ENCODE measurements around the gene MARK2. TPM values are rescaled to one million over a fixed set of nuclear protein-coding genes. Genes with fewer than 3 reads are reported as not detected.

MARK2 gene
- total and polyA plus RNA-seq, 2 of the 8 experiments (the other 6 are each of a cell fraction or from before 2014, with no cell fraction given) = 19.3 to 58.5 TPM

DNA sequence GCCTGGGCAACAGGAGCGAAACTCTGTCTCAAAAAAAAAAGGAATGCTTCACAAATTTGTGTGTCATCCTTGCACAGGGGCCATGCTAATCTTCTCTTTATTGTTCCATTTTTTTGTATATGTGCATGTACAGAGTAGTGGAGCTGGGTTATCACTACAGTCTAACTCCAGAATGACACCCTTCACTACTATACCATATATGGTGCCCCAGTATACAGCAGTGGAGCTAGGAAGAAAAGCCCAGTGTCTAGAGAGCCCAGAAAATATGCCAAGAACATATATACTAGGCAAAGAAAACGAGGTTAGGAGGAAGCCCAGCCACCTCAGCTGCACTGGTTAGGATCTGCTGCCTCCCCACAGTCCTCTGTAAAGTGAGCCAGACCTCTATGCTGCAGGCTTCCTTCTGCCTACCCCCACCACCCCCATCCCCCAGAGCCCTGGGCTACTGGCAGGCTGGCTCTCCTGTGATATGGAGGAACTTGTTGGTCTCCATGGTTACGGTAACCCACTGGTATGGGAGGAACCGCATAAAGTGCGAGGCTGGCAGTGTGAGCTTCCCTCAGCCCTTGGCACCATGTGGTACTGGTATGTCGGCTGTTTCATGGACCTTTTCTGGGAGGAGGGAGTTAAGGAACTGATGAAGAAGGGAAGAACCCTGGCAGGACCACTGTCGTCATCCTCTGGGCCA is 43.8 kb downstream of the MARK2 start (continued):
- TF ChIP-seq HDAC2 (IDR thresholded peaks at IDR 0.05; ENCODE audit: borderline replicate concordance in 1 of 2, low read depth in 2 of 2, low read length in 2 of 2) (no peak), CHD2 (IDR thresholded peaks at IDR 0.05; ENCODE audit: low read length) (no peak), TCF12 (IDR thresholded peaks at IDR 0.05; ENCODE audit: low read depth, low read length) (no peak), CTCF (IDR thresholded peaks at IDR 0.05; ENCODE audit: control extremely low read depth in 1 of 3, insufficient read depth in 1 of 3, low read depth in 1 of 3, low read length in 3 of 3) (no peak), EZH2 (IDR thresholded peaks at IDR 0.05; ENCODE audit: low read depth, low read length, severe bottlenecking) (no peak), JUN (IDR thresholded peaks at IDR 0.05; ENCODE audit: low read depth, low read length) (no peak), KDM1A (IDR thresholded peaks at IDR 0.05; ENCODE audit: borderline replicate concordance, low read length) (no peak), SAP30 (IDR thresholded peaks at IDR 0.05; ENCODE audit: insufficient read depth, insufficient replicate concordance, low read length) (no peak), GABPA (IDR thresholded peaks at IDR 0.05; ENCODE audit: borderline replicate concordance, insufficient read depth, low read length) (no peak), POLR2AphosphoS5 (IDR thresholded peaks at IDR 0.05; ENCODE audit: low read depth, low read length) (peak; percentile 49; the same call in 1 of the 2 replicates), CHD1 (IDR thresholded peaks at IDR 0.05; ENCODE audit: low read depth, low read length) (no peak), POLR2A (IDR thresholded peaks at IDR 0.05; ENCODE audit: control extremely low read depth in 1 of 2, low read depth in 2 of 2, low read length in 2 of 2) (no peak; a peak in 1 of 3 replicates), HDAC6 (IDR thresholded peaks at IDR 0.05; ENCODE audit: low read depth, low read length) (no peak)
- TF ChIP-seq, protein P1, sequence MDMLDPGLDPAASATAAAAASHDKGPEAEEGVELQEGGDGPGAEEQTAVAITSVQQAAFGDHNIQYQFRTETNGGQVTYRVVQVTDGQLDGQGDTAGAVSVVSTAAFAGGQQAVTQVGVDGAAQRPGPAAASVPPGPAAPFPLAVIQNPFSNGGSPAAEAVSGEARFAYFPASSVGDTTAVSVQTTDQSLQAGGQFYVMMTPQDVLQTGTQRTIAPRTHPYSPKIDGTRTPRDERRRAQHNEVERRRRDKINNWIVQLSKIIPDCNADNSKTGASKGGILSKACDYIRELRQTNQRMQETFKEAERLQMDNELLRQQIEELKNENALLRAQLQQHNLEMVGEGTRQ (IDR thresholded peaks at IDR 0.05; ENCODE audit: low read length) = no peak
- TF ChIP-seq, protein P2, sequence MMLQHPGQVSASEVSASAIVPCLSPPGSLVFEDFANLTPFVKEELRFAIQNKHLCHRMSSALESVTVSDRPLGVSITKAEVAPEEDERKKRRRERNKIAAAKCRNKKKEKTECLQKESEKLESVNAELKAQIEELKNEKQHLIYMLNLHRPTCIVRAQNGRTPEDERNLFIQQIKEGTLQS (IDR thresholded peaks at IDR 0.05; ENCODE audit: insufficient read depth, low read depth, low read length) = no peak
- TF ChIP-seq, protein P3, sequence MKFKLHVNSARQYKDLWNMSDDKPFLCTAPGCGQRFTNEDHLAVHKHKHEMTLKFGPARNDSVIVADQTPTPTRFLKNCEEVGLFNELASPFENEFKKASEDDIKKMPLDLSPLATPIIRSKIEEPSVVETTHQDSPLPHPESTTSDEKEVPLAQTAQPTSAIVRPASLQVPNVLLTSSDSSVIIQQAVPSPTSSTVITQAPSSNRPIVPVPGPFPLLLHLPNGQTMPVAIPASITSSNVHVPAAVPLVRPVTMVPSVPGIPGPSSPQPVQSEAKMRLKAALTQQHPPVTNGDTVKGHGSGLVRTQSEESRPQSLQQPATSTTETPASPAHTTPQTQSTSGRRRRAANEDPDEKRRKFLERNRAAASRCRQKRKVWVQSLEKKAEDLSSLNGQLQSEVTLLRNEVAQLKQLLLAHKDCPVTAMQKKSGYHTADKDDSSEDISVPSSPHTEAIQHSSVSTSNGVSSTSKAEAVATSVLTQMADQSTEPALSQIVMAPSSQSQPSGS (IDR thresholded peaks at IDR 0.05; ENCODE audit: low read length) = no peak
- TF ChIP-seq, protein P4, sequence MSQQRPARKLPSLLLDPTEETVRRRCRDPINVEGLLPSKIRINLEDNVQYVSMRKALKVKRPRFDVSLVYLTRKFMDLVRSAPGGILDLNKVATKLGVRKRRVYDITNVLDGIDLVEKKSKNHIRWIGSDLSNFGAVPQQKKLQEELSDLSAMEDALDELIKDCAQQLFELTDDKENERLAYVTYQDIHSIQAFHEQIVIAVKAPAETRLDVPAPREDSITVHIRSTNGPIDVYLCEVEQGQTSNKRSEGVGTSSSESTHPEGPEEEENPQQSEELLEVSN (IDR thresholded peaks at IDR 0.05) = no peak
